Heart left ventricle (tissue), 13 donors: ENCODE data around the gene AIG1.

Experiments
- CTCF ChIP-seq, 12 donors: fragments of 200-600 bp; sonication (generic) in 4 of 12; IDR thresholded peaks; one replicate each; pipeline versions ENCODE4 v1.5.0 to v1.8.0; 2018 to 2022; ENCODE audit warnings: antibody characterized with exemption in 12 of 12, mild to moderate bottlenecking in 5 of 12
- POLR2A ChIP-seq, 2 donors: fragments of 450-650 bp; IDR thresholded peaks; one replicate each; pipeline ENCODE4 v1.6.1; 2017; ENCODE audit warnings: antibody characterized with exemption in 2 of 2, mild to moderate bottlenecking in 2 of 2, moderate library complexity in 2 of 2
- donor health status: ischemic (EF 13 %, LVEDD 7.1; RV severe dilation, severe dysfunction).
- donor health status: DM: no; HTN: yes; CAD: no.
- donor health status: DM: no; HTN: no; CAD: no.
- donor health status: ischemic (EF 25% LVEDD 6.9; RV normal size, moderate dysfunction).
- donor health status: ischemic (EF 25% LVEDD 5.7; RV mildly dilated, moderate dysfunction).
- donor health status: ischemic (EF 35%, LVEDD 5.7; RV mildly dilated, moderate dysfunction).
- donor health status: nonischemic (EF 11% LVEDD 7.7; RV severe dilation, severe dysfunction).
- donor health status: DM: yes; HTN: yes; CAD: no.
- donor health status: PGD.
- donor health status: ischemic (EF 29% LVEDD 5.4; RV normal size, mild dysfunction).
- donor health status: nonischemic (EF 23%, LVEDD 6.1; RV moderate dilation, normal function).

DNA sequence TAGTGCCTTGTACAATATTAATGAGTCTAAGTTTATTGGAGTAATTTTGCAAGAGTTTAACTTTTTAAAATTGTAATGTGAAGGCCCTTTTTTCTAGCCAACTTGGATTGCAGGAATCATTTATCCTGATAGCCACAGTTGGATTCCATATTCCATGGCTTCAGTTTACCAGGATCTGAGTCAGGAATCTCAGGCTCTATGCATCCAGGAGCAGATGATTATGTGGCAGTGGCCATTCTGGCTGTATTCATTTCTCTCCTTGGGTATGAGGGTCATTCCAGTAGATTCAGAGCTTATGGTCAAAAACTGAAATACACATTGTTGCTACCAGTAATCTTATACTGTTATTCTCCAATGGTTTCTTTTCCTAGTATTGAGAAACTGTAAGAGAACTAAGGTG, 2.9 kb downstream of the AIG1 start:
- TF ChIP-seq CTCF (IDR thresholded peaks at IDR 0.05) = no peak
- no peak for TF ChIP-seq POLR2A (IDR thresholded peaks at IDR 0.05)
